ENCODE results near the gene SRP68. TPM values are rescaled to one million over a fixed set of nuclear protein-coding genes. Genes with fewer than 3 reads are reported as not detected.

Gene SRP68
- total and polyA plus RNA-seq, 2 donors (not counting 1 experiment from before 2014, with no cell fraction given) = 29.6 to 82.3 TPM

DNA sequence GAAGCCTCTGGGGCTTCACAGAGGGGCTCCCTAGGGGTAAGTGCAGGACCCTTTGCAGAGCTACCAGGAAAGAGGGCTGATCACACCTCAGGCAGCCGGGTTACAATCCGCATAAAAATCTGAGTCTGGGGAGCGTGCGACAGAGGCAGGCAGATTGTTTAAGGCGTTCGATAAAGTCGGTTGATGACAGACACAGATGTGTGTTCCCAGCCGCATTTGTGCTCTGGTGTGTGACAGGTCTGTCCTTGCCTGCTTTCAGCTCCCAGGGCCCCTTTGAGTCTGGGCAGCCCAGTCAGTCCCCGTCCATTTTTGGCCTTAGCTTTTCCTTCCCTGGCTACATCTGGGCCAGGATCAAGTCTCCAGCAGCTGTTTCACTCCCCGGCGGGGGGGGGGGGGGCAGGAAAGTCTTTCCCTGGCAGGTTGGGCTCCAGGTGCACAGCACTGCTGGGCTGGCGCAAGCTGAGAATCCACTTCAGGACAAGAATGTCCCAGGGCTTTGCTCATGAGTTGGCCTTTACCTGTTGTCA lies 5.3 kb upstream of the SRP68 start:
- H3K4me1 ChIP-seq (ENCODE audit: control insufficient read depth in 2 of 2, insufficient read depth in 2 of 2, low read length in 2 of 2) = peaks cover 52 to 57% of the 10 kb centered on the region in 2 donors
- Mint-ChIP-seq H3K27ac (no peak overlapping the region), H3K9me3 (ENCODE audit: insufficient read depth) (no peaks in the 10 kb centered on the region), H3K4me1 (peaks cover 47% of the 10 kb centered on the region), H3K4me3 (peak overlapping the region; percentile 85), H3K27me3 (peaks cover 31% of the 10 kb centered on the region)
- ChIA-PET CTCF (interaction anchor here (0.9 kb wide), 1 partner anchor 201 kb away, joined by 3 read pairs; no protein-coding TSS in a partner anchor), POLR2A (interaction anchor here (0.6 kb wide), 1 partner anchor 640 kb away, joined by 5 read pairs; no protein-coding TSS in a partner anchor)
- TF ChIP-seq, protein P1, sequence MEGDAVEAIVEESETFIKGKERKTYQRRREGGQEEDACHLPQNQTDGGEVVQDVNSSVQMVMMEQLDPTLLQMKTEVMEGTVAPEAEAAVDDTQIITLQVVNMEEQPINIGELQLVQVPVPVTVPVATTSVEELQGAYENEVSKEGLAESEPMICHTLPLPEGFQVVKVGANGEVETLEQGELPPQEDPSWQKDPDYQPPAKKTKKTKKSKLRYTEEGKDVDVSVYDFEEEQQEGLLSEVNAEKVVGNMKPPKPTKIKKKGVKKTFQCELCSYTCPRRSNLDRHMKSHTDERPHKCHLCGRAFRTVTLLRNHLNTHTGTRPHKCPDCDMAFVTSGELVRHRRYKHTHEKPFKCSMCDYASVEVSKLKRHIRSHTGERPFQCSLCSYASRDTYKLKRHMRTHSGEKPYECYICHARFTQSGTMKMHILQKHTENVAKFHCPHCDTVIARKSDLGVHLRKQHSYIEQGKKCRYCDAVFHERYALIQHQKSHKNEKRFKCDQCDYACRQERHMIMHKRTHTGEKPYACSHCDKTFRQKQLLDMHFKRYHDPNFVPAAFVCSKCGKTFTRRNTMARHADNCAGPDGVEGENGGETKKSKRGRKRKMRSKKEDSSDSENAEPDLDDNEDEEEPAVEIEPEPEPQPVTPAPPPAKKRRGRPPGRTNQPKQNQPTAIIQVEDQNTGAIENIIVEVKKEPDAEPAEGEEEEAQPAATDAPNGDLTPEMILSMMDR (IDR thresholded peaks at IDR 0.05) = no peak
- no peak for TF ChIP-seq EZH2 (IDR thresholded peaks at IDR 0.05; ENCODE audit: borderline replicate concordance, insufficient read depth, low read depth, low read length, poor library complexity, severe bottlenecking)
- intact Hi-C loops (cut with micrococcal nuclease) = no loop called here
- no peak overlapping the region for H2AFZ ChIP-seq (ENCODE audit: insufficient read depth, low read depth, low read length, poor library complexity, severe bottlenecking)
- H3K9ac ChIP-seq (ENCODE audit: low read length) = peak overlapping the region; percentile 51
- peak overlapping the region; percentile 63 for H3K4me2 ChIP-seq (replicated peaks; ENCODE audit: low read depth, low read length, poor library complexity, severe bottlenecking)
- H3K4me3 ChIP-seq (ENCODE audit: control extremely low read depth in 1 of 5, extremely low read depth in 1 of 5, insufficient read depth in 1 of 5, low read depth in 2 of 5, low read length in 4 of 5) = no peak overlapping the region
- ATAC-seq (ENCODE audit: low read depth) = no peak
- H3K27ac ChIP-seq (ENCODE audit: low read length in 2 of 2) = no peak overlapping the region
- WGBS (ENCODE audit: insufficient coverage) = 39% methylated on average over 8 of the region's 12 CpGs
- DNase-seq = peak; percentile 59
- peaks cover 0 to 2% of the 10 kb centered on the region in 2 experiments for H3K36me3 ChIP-seq (replicated peaks in 1 of 2; ENCODE audit: control extremely low read depth in 1 of 2, control insufficient read depth in 1 of 2, extremely low read depth in 1 of 2, insufficient read depth in 2 of 2, low read length in 1 of 2)
- H3K9me3 ChIP-seq (ENCODE audit: control extremely low read depth in 1 of 3, control insufficient read depth in 2 of 3, insufficient read depth in 1 of 3, low read length in 2 of 3) = peaks cover 0 to 21% (median 0%) of the 10 kb centered on the region in 3 donors
- H3K79me2 ChIP-seq (ENCODE audit: control insufficient read depth, insufficient read depth, low read length) = peaks cover 6% of the 10 kb centered on the region
- no peaks in the 10 kb centered on the region for H4K20me1 ChIP-seq (ENCODE audit: control insufficient read depth, insufficient read depth, low read length, poor library complexity, severe bottlenecking)
- H3K27me3 ChIP-seq (replicated peaks in 1 of 4; ENCODE audit: control extremely low read depth in 1 of 4, control insufficient read depth in 3 of 4, insufficient read depth in 4 of 4, low read length in 3 of 4) = peaks cover 0 to 64% (median 44%) of the 10 kb centered on the region in 4 experiments
